Vagina (tissue), 2 donors: Measurements from ENCODE around the gene PRDM10.

ENCODE experiments used
- POLR2A ChIP-seq, 2 donors: fragments of 450-650 bp; IDR thresholded peaks; one replicate each; pipeline ENCODE4 v1.6.1; 2017; ENCODE audit warnings: antibody characterized with exemption in 2 of 2, mild to moderate bottlenecking in 2 of 2, moderate library complexity in 2 of 2
- POLR2AphosphoS5 ChIP-seq, 2 donors: sonication (generic); formaldehyde crosslinking; IDR thresholded peaks; one replicate each; pipeline ENCODE4 v1.9.0; 2017; ENCODE audit warnings: antibody characterized with exemption in 2 of 2, mild to moderate bottlenecking in 2 of 2, low read depth in 1 of 2; ENCODE audit not compliant: insufficient read depth in 1 of 2
- TF ChIP-seq, protein P1 (sequence below), 3 experiments: fragments of 450-650 bp in 2 of 3; fragments of 200-600 bp in 1 of 3; sonication (generic) in 1 of 3; IDR thresholded peaks; one replicate each; pipeline ENCODE4 v1.5.1; 2017 to 2019; ENCODE audit warnings: antibody characterized with exemption in 3 of 3, mild to moderate bottlenecking in 2 of 3, moderate library complexity in 2 of 3

DNA sequence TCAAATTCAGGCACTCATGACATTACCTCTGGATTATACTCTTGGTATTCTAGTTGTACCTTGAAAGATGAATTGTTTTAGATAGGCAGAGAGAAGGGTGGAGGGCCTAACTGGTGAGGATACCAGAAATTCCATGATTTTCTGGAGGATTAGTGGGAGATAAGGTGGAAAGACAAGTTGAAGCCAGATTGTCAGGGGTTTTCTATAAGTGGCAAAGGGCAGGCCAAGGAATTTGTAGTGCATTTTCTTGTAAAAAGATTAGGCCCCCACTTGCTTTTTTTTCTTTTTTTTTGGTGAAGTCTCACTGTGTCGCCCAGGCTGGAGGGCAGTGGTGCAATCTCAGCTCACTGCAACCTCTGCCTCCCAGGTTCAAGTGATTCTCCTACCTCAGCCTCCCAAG is 28.4 kb upstream of the PRDM10 start:
- TF ChIP-seq, protein P1, sequence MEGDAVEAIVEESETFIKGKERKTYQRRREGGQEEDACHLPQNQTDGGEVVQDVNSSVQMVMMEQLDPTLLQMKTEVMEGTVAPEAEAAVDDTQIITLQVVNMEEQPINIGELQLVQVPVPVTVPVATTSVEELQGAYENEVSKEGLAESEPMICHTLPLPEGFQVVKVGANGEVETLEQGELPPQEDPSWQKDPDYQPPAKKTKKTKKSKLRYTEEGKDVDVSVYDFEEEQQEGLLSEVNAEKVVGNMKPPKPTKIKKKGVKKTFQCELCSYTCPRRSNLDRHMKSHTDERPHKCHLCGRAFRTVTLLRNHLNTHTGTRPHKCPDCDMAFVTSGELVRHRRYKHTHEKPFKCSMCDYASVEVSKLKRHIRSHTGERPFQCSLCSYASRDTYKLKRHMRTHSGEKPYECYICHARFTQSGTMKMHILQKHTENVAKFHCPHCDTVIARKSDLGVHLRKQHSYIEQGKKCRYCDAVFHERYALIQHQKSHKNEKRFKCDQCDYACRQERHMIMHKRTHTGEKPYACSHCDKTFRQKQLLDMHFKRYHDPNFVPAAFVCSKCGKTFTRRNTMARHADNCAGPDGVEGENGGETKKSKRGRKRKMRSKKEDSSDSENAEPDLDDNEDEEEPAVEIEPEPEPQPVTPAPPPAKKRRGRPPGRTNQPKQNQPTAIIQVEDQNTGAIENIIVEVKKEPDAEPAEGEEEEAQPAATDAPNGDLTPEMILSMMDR (IDR thresholded peaks at IDR 0.05), result no peak
- TF ChIP-seq POLR2A (IDR thresholded peaks at IDR 0.05) (no peak), POLR2AphosphoS5 (IDR thresholded peaks at IDR 0.05; ENCODE audit: insufficient read depth in 1 of 2, low read depth in 1 of 2) (no peak)
